Measurements from ENCODE around the gene NANOS3. TPM values are rescaled to one million over a fixed set of nuclear protein-coding genes. Genes with fewer than 3 reads are reported as not detected.
A peak's percentile ranks its signal among the peaks of the same experiment; 100 is the strongest.

The NANOS3 gene
- total RNA-seq (ENCODE audit: unreplicated experiment) = 0.69 TPM
- long read RNA-seq = 0 reads

- Mint-ChIP-seq H3K27ac (ENCODE audit: unreplicated experiment) (no peak within 1 kb of the TSS), H3K36me3 (ENCODE audit: low read depth, unreplicated experiment) (no peaks in the 10 kb centered on the region), H3K4me1 (ENCODE audit: unreplicated experiment) (peaks cover 6% of the 10 kb centered on the region), H3K27me3 (ENCODE audit: unreplicated experiment) (peaks cover 7% of the 10 kb centered on the region), H3K4me3 (ENCODE audit: unreplicated experiment) (no peak within 1 kb of the TSS), H3K9me3 (ENCODE audit: unreplicated experiment) (no peaks in the 10 kb centered on the region)
- TF ChIP-seq CTCF (IDR thresholded peaks at IDR 0.05; ENCODE audit: unreplicated experiment) = no peak
- DNase-seq (ENCODE audit: low spot score) = no peak
Measured at GRCh38 chr19:13876834-13877233, at the start of gene NANOS3. TSS of gene NANOS3 (plus strand) at chr19:13877134. CDS start at chr19:13877249, 115 bp downstream.

- H3K36me3 Mint-ChIP-seq (ENCODE audit: low read depth, unreplicated experiment) = peaks cover 44% of the 10 kb centered on the region
- H3K4me3 Mint-ChIP-seq (ENCODE audit: unreplicated experiment) = peak overlapping the region; percentile 48
- no peaks in the 10 kb centered on the region for H3K4me1 Mint-ChIP-seq (ENCODE audit: unreplicated experiment)
- no peak for DNase-seq (ENCODE audit: low spot score)
- H3K27ac Mint-ChIP-seq (ENCODE audit: unreplicated experiment) = peak overlapping the region; percentile 72
- TF ChIP-seq CTCF (IDR thresholded peaks at IDR 0.05; ENCODE audit: unreplicated experiment) = no peak
- H3K9me3 Mint-ChIP-seq (ENCODE audit: unreplicated experiment) = no peaks in the 10 kb centered on the region
- peaks cover 12% of the 10 kb centered on the region for H3K27me3 Mint-ChIP-seq (ENCODE audit: unreplicated experiment)
Measured at GRCh38 chr19:13827656-13828055, 49.3 kb upstream of the NANOS3 start.

GRCh38 chr19:13830114-13830740 is 46.7 kb upstream of the NANOS3 start:
- Mint-ChIP-seq H3K27me3 (ENCODE audit: unreplicated experiment) (peaks cover 16% of the 10 kb centered on the region), H3K4me1 (ENCODE audit: unreplicated experiment) (peaks cover 4% of the 10 kb centered on the region), H3K27ac (ENCODE audit: unreplicated experiment) (no peak overlapping the region), H3K9me3 (ENCODE audit: unreplicated experiment) (no peaks in the 10 kb centered on the region), H3K4me3 (ENCODE audit: unreplicated experiment) (no peak overlapping the region), H3K36me3 (ENCODE audit: low read depth, unreplicated experiment) (peaks cover 40% of the 10 kb centered on the region)
- DNase-seq (ENCODE audit: low spot score) = no peak
- TF ChIP-seq CTCF (IDR thresholded peaks at IDR 0.05; ENCODE audit: unreplicated experiment) = no peak

- Mint-ChIP-seq H3K27ac (ENCODE audit: unreplicated experiment) (no peak overlapping the region), H3K4me1 (ENCODE audit: unreplicated experiment) (peaks cover 4% of the 10 kb centered on the region), H3K27me3 (ENCODE audit: unreplicated experiment) (peaks cover 14% of the 10 kb centered on the region), H3K9me3 (ENCODE audit: unreplicated experiment) (no peaks in the 10 kb centered on the region), H3K4me3 (ENCODE audit: unreplicated experiment) (no peak overlapping the region), H3K36me3 (ENCODE audit: low read depth, unreplicated experiment) (peaks cover 37% of the 10 kb centered on the region)
- DNase-seq (ENCODE audit: low spot score) = no peak
- no peak for TF ChIP-seq CTCF (IDR thresholded peaks at IDR 0.05; ENCODE audit: unreplicated experiment)
Measured at GRCh38 chr19:13830741-13831536, 46.0 kb upstream of the NANOS3 start.

Data from endothelial cell (in vitro differentiated cells).